Uterus (tissue), 4 donors: ENCODE data around the gene PCP4. TPM values are rescaled to one million over a fixed set of nuclear protein-coding genes. Genes with fewer than 3 reads are reported as not detected.

Experiments
- DNase-seq, 2 donors: peaks; one replicate each; pipeline ENCODE4 v3.0.0-alpha.2; 2019 to 2020
- H3K27ac ChIP-seq, 2 donors: fragments of 200-600 bp; sonication (generic); 1 replicate in 1 of 2; 2 replicates in 1 of 2; pipeline ENCODE4 v1.5.1; 2016 to 2018
- H3K27me3 ChIP-seq, 2 donors: fragments of 200-600 bp; sonication (generic); one replicate each; pipeline ENCODE4 v1.5.1; 2018 to 2019; ENCODE audit warnings: control low read depth in 1 of 2
- H3K36me3 ChIP-seq, 2 donors: fragments of 200-600 bp; sonication (generic); one replicate each; pipeline ENCODE4 v1.5.1; 2019; ENCODE audit warnings: control low read depth in 1 of 2
- H3K4me1 ChIP-seq, 2 donors: fragments of 200-600 bp; sonication (generic); one replicate each; pipeline ENCODE4 v1.5.1; 2018 to 2019; ENCODE audit warnings: control low read depth in 1 of 2
- H3K4me3 ChIP-seq, 2 donors: fragments of 200-600 bp; sonication (generic); 1 replicate in 1 of 2; 2 replicates in 1 of 2; pipeline ENCODE4 v1.5.1; 2018 to 2019; ENCODE audit warnings: mild to moderate bottlenecking in 1 of 2
- H3K9me3 ChIP-seq, 2 donors: fragments of 200-600 bp; sonication (generic); one replicate each; pipeline ENCODE4 v1.5.1; 2019; ENCODE audit warnings: control low read depth in 1 of 2
- POLR2A ChIP-seq, 2 donors: fragments of 450-650 bp; IDR thresholded peaks; one replicate each; pipeline ENCODE4 v1.6.1; 2016; ENCODE audit warnings: antibody characterized with exemption in 2 of 2, mild to moderate bottlenecking in 1 of 2, moderate library complexity in 1 of 2
- intact Hi-C: fragments of 100-400 bp; cut with DNase I; formaldehyde crosslinking; loops from one replicate; pipeline ENCODE4 v1.15.1; 2023; ENCODE audit warnings: low total_unique reads
- total RNA-seq, 4 donors: library from RNA; depleted of rRNA in 3 of 4; stranded (reverse); fragments of >200 nt in 3 of 4; gene quantifications; one replicate each; pipeline versions ENCODE4 v1.1.0 to v1.2.4, GENCODE V29; 2014 to 2023
- TF ChIP-seq, protein P1 (sequence below), 4 experiments: fragments of 200-600 bp in 2 of 4; fragments of 450-650 bp in 2 of 4; sonication (generic) in 2 of 4; IDR thresholded peaks; one replicate each; pipeline ENCODE4 v1.5.1; 2016 to 2019; ENCODE audit warnings: antibody characterized with exemption in 4 of 4, mild to moderate bottlenecking in 2 of 4, moderate library complexity in 1 of 4
- donor health status: DM: yes; HTN: yes; CAD: no.

The PCP4 gene
- total RNA-seq, 4 donors from 2014 or later, result 5.3 to 35.9 (median 20.3) TPM

GRCh38 chr21:39904457-39904856, 37.2 kb downstream of the PCP4 start:
- no peak overlapping the region for H3K27ac ChIP-seq
- H3K4me3 ChIP-seq, result no peak overlapping the region
- intact Hi-C loops, result no loop called here
- H3K27me3 ChIP-seq, result no peaks in the 10 kb centered on the region
- no peaks in the 10 kb centered on the region for H3K36me3 ChIP-seq
- H3K9me3 ChIP-seq, result no peaks in the 10 kb centered on the region
- no peak for TF ChIP-seq POLR2A (IDR thresholded peaks at IDR 0.05)
- TF ChIP-seq, protein P1, sequence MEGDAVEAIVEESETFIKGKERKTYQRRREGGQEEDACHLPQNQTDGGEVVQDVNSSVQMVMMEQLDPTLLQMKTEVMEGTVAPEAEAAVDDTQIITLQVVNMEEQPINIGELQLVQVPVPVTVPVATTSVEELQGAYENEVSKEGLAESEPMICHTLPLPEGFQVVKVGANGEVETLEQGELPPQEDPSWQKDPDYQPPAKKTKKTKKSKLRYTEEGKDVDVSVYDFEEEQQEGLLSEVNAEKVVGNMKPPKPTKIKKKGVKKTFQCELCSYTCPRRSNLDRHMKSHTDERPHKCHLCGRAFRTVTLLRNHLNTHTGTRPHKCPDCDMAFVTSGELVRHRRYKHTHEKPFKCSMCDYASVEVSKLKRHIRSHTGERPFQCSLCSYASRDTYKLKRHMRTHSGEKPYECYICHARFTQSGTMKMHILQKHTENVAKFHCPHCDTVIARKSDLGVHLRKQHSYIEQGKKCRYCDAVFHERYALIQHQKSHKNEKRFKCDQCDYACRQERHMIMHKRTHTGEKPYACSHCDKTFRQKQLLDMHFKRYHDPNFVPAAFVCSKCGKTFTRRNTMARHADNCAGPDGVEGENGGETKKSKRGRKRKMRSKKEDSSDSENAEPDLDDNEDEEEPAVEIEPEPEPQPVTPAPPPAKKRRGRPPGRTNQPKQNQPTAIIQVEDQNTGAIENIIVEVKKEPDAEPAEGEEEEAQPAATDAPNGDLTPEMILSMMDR (IDR thresholded peaks at IDR 0.05), result no peak
- DNase-seq, result no peak
- H3K4me1 ChIP-seq, result no peaks in the 10 kb centered on the region

GRCh38 chr21:39908265-39908923, 41.2 kb downstream of the PCP4 start:
- no peak overlapping the region for H3K4me3 ChIP-seq
- DNase-seq, result no peak
- no peaks in the 10 kb centered on the region for H3K36me3 ChIP-seq
- TF ChIP-seq, protein P1 (IDR thresholded peaks at IDR 0.05), result no peak
- no peak for TF ChIP-seq POLR2A (IDR thresholded peaks at IDR 0.05)
- intact Hi-C loops, result no loop called here
- no peaks in the 10 kb centered on the region for H3K27me3 ChIP-seq
- H3K4me1 ChIP-seq, result no peaks in the 10 kb centered on the region
- no peaks in the 10 kb centered on the region for H3K9me3 ChIP-seq
- H3K27ac ChIP-seq, result no peak overlapping the region

- Histone ChIP-seq H3K4me1 (no peaks in the 10 kb centered on the region), H3K4me3 (no peak overlapping the region), H3K9me3 (no peaks in the 10 kb centered on the region), H3K27me3 (no peaks in the 10 kb centered on the region), H3K27ac (no peak overlapping the region), H3K36me3 (no peaks in the 10 kb centered on the region)
- intact Hi-C loops, result no loop called here
- no peak for DNase-seq
- TF ChIP-seq POLR2A (IDR thresholded peaks at IDR 0.05), result no peak
- TF ChIP-seq, protein P1 (IDR thresholded peaks at IDR 0.05), result no peak
Measured at GRCh38 chr21:39911286-39912199, 44.3 kb downstream of the PCP4 start.

DNA sequence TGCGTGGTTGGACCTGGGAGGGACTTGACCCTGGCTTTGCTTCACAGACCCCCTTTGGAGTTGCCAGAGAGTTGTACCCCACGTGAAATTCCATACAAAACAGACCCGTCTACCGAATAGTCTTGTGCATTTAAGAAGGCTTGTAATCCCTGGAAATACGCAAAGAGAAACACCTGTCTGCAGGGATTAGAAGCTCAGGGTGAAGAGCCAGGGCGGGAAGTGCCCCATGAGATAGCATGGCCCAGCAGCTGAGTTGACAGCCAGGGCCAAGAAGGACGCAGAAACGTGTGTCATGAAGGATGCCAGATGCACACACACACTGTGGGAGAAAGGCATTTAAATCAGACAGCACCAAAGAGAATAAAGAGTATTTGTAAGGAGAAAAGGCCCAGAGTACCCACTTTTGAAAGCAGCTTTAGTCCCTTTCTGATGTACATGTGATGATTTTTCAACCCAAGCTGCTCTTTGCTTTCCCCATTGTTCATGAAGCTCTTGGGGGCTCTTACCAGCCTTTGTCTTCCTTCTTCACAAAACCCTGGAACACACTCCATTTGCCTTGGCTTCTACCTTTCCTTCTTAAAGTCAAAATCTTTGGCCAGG, 46.6 kb downstream of the PCP4 start:
- H3K27ac ChIP-seq, result no peak overlapping the region
- TF ChIP-seq POLR2A (IDR thresholded peaks at IDR 0.05), result no peak
- H3K4me3 ChIP-seq, result no peak overlapping the region
- H3K4me1 ChIP-seq, result no peaks in the 10 kb centered on the region
- no peaks in the 10 kb centered on the region for H3K36me3 ChIP-seq
- H3K9me3 ChIP-seq, result no peaks in the 10 kb centered on the region
- no peaks in the 10 kb centered on the region for H3K27me3 ChIP-seq
- intact Hi-C loops, result no loop called here
- DNase-seq, result no peak

GRCh38 chr21:39915881-39916280, 48.6 kb downstream of the PCP4 start:
- intact Hi-C loops, result no loop called here

More at GRCh38 chr21:39915881-39916280, 48.6 kb downstream of the PCP4 start:
- TF ChIP-seq, protein P1 (IDR thresholded peaks at IDR 0.05), result no peak
- TF ChIP-seq POLR2A (IDR thresholded peaks at IDR 0.05), result no peak
- H3K27ac ChIP-seq, result no peak overlapping the region
- no peak overlapping the region for H3K4me3 ChIP-seq
- H3K36me3 ChIP-seq, result no peaks in the 10 kb centered on the region
- H3K9me3 ChIP-seq, result no peaks in the 10 kb centered on the region
- DNase-seq, result no peak
- no peaks in the 10 kb centered on the region for H3K4me1 ChIP-seq
- H3K27me3 ChIP-seq, result no peaks in the 10 kb centered on the region
